Measurements from ENCODE around the gene RAVER1.

GRCh38 chr19:10279737-10280442 lies 53.4 kb downstream of the RAVER1 start:
- TF ChIP-seq INSM2 (tag by site-specific recombination; IDR thresholded peaks at IDR 0.05) (no peak), ZNF423 (tag by site-specific recombination; IDR thresholded peaks at IDR 0.05) (no peak), ZNF157 (tag by site-specific recombination; IDR thresholded peaks at IDR 0.05) (no peak)

Data from HEK293 (cell line).